Colonic mucosa (tissue), 4 donors: Measurements from ENCODE around the gene MTCL1. TPM values are rescaled to one million over a fixed set of nuclear protein-coding genes. Genes with fewer than 3 reads are reported as not detected.

ENCODE experiments used
- DNase-seq: peaks from one replicate; pipeline ENCODE4 v3.0.0-alpha.2; 2020
- H3K27ac ChIP-seq: fragments of 200-600 bp; one replicate; pipeline ENCODE4 v1.8.0; 2021
- H3K27me3 ChIP-seq: fragments of 200-600 bp; one replicate; pipeline ENCODE4 v1.8.0; 2021
- H3K36me3 ChIP-seq: fragments of 200-600 bp; one replicate; pipeline ENCODE4 v1.8.0; 2021
- H3K4me1 ChIP-seq: fragments of 200-600 bp; one replicate; pipeline ENCODE4 v1.8.0; 2021; ENCODE audit warnings: mild to moderate bottlenecking
- H3K4me3 ChIP-seq: fragments of 200-600 bp; one replicate; pipeline ENCODE4 v1.8.0; 2021
- H3K9ac ChIP-seq, 2 donors: one replicate each; pipeline ENCODE4 v1.7.0; 2013; ENCODE audit warnings: control low read depth in 2 of 2, low read depth in 2 of 2, low read length in 2 of 2
- H3K9me3 ChIP-seq: fragments of 200-600 bp; one replicate; pipeline ENCODE4 v1.8.0; 2021
- intact Hi-C: fragments of 100-400 bp; cut with DNase I; formaldehyde crosslinking; loops from one replicate; pipeline ENCODE4 v1.14.1; 2022
- total RNA-seq, 2 donors: library from RNA; stranded (reverse); fragmentation: NEBNext Ultra II Directional in 1 of 2; extraction: Animal tissue kit (Norgen Biotek cat#: 25700) in 1 of 2; gene quantifications; one replicate each; pipeline ENCODE4 v1.2.1, GENCODE V29; 2021
- TF ChIP-seq, protein P1 (sequence below): fragments of 200-600 bp; IDR thresholded peaks from one replicate; pipeline ENCODE4 v1.8.0; 2022; ENCODE audit warnings: antibody characterized with exemption, mild to moderate bottlenecking
- donor health status: healthy.
- donor health status: DM: no; HTN: no; CAD: no.
- donor health status: DM: no; HTN: no; CAD: no.

The MTCL1 gene
- total RNA-seq, 2 donors from 2014 or later = 2.3 to 20.8 TPM

DNA sequence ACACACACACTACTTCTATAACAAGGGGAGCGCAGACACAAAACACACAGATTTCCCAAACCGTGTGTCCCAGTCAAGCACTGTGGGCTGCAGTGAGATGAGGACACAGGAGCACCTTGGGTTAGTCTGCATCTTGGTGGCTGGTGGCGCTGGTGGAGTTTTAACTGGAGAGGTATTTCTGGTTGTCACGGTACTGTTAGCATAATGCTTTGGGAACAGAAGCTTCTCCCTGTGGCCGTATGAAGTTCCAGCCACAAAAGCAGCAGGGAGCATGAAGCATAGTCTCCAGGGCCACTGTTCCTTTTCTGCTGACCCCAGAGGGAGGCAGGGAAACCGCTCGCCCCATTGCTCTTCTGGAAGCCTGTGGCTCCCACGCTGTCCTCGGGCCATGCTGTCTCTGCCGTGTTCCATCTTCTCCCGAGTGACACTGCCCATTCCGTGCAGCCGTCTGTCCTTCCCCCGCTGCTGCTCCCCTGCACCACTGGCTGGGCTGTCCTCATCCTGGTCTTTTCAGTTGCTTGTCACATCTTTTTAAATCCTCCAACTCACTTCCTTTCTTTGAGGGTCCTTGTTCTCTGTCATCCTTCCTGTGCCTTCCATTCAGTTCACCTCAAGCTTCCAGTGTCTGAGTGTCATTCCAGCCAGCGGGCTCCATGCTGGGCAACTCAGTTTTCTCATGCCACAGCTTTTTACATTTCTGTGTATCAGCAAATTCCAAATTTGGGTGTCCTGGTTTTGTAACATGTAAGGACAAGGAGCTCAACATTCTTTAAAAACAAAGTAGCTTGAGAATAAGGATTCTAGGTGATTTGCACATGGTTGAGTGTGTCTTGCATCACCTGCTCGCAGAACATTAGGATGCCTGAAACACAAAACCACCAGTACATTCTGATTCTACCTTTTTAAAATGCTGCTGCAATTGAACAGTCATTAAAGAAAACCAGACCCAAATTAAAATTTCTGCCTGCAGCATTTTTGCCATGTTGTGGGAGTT, 125.0 kb downstream of the MTCL1 start:
- no peaks in the 10 kb centered on the region for H3K36me3 ChIP-seq
- DNase-seq = no peak
- no peak overlapping the region for H3K27ac ChIP-seq
- intact Hi-C loops = no loop called here
- H3K4me1 ChIP-seq = no peaks in the 10 kb centered on the region
- H3K9ac ChIP-seq = no peak overlapping the region
- H3K9me3 ChIP-seq = no peaks in the 10 kb centered on the region
- no peak overlapping the region for H3K4me3 ChIP-seq
- H3K27me3 ChIP-seq = no peaks in the 10 kb centered on the region
- TF ChIP-seq, protein P1, sequence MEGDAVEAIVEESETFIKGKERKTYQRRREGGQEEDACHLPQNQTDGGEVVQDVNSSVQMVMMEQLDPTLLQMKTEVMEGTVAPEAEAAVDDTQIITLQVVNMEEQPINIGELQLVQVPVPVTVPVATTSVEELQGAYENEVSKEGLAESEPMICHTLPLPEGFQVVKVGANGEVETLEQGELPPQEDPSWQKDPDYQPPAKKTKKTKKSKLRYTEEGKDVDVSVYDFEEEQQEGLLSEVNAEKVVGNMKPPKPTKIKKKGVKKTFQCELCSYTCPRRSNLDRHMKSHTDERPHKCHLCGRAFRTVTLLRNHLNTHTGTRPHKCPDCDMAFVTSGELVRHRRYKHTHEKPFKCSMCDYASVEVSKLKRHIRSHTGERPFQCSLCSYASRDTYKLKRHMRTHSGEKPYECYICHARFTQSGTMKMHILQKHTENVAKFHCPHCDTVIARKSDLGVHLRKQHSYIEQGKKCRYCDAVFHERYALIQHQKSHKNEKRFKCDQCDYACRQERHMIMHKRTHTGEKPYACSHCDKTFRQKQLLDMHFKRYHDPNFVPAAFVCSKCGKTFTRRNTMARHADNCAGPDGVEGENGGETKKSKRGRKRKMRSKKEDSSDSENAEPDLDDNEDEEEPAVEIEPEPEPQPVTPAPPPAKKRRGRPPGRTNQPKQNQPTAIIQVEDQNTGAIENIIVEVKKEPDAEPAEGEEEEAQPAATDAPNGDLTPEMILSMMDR = no peak

DNA sequence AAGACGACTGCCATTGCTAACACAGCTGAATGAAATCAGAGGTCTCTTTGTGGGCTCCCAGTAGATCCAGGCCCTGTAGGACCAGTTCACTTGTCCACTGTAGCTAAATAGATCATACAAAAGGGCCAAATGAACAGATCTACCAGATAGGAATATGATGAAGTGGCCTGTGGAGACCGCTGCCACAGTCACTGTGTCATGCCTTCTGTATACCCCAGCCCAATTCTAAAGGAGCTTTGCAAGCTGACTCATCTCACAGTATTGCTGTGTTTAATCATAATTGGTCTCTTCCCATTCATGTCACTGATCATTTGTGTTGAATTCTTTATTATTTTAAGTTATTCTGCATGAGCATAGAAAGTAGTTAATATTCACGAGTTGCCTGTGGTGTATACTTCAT, 125.8 kb downstream of the MTCL1 start:
- no peak for DNase-seq
- H3K36me3 ChIP-seq = no peaks in the 10 kb centered on the region
- no peak overlapping the region for H3K9ac ChIP-seq
- no peaks in the 10 kb centered on the region for H3K4me1 ChIP-seq
- intact Hi-C loops = no loop called here
- no peaks in the 10 kb centered on the region for H3K9me3 ChIP-seq
- H3K27ac ChIP-seq = no peak overlapping the region
- H3K4me3 ChIP-seq = no peak overlapping the region
- no peaks in the 10 kb centered on the region for H3K27me3 ChIP-seq
- TF ChIP-seq, protein P1 = no peak

DNA sequence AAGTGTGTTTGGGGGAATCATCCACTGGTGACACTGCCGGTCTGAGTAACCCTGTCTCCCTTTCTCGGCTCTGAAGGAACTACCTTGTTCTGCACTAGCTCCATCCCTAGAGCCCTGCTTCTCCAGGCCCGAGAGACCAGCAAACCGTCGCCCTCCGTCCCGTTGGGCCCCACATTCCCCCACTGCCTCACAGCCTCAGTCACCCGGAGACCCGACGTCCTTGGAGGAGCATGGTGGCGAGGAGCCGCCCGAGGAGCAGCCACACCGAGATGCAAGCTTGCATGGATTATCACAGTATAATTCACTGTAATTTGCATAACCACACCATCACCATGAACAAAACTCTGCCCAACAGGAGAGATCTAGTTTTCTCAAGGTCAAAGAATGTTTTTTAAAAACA, 126.2 kb downstream of the MTCL1 start:
- no peaks in the 10 kb centered on the region for H3K9me3 ChIP-seq
- no peak overlapping the region for H3K27ac ChIP-seq
- DNase-seq = no peak
- intact Hi-C loops = no loop called here
- no peaks in the 10 kb centered on the region for H3K36me3 ChIP-seq
- no peaks in the 10 kb centered on the region for H3K4me1 ChIP-seq
- TF ChIP-seq, protein P1 = no peak
- no peaks in the 10 kb centered on the region for H3K27me3 ChIP-seq
- no peak overlapping the region for H3K9ac ChIP-seq
- H3K4me3 ChIP-seq = no peak overlapping the region

DNA sequence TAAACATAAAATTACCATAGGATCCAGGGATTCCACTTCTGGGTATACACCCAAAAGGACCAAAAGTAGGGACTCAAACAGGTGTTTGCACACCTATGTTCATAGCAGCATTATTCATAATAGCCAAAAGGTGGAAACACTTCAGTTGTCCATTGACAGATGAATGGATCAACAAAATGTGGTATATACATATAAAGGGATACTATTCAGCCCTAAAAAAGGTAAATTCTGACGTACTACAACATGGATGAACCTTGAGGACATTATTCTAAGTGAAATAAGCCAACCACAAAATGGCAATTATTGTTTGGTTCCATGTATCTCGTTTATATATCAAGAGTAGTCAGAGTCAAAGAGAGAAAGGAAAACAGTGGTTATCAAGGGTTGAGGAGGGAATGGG, 128.1 kb downstream of the MTCL1 start:
- DNase-seq = no peak
- intact Hi-C loops = no loop called here
- Histone ChIP-seq H3K4me1 (no peaks in the 10 kb centered on the region), H3K36me3 (no peaks in the 10 kb centered on the region), H3K27me3 (no peaks in the 10 kb centered on the region), H3K9ac (no peak overlapping the region), H3K27ac (no peak overlapping the region), H3K4me3 (no peak overlapping the region), H3K9me3 (no peaks in the 10 kb centered on the region)
- TF ChIP-seq, protein P1 = no peak

DNA sequence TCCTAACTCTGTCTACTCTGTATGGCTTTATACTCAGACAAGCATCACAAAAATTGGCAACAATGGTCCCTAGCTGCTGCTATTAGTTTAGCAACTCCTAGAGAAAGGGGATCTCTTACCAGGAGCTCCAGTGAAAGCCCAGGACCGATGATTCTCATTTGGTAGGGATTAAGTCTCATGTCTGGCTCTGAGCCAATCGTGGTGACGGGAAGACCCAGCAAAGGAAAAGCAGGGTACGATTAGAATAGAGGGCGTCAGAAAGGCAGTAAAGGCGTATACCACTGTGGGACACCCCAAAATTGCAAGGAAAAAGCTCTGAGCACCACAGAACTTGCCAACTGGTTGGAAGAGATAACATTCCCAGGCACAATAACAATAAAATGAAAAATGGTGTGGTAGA, 129.5 kb downstream of the MTCL1 start:
- no peaks in the 10 kb centered on the region for H3K4me1 ChIP-seq
- intact Hi-C loops = no loop called here
- H3K9ac ChIP-seq = no peak overlapping the region
- H3K27me3 ChIP-seq = no peaks in the 10 kb centered on the region
- TF ChIP-seq, protein P1 = no peak
- no peak overlapping the region for H3K4me3 ChIP-seq
- H3K9me3 ChIP-seq = no peaks in the 10 kb centered on the region
- no peaks in the 10 kb centered on the region for H3K36me3 ChIP-seq
- H3K27ac ChIP-seq = no peak overlapping the region
- no peak for DNase-seq
